GDM1 (cell line): ENCODE measurements around the gene ARHGAP4.

ENCODE experiments used
- DNase-seq: peaks from one replicate; lab custom pipeline; 2025; lab: John Stamatoyannopoulos, UW

Gene ARHGAP4

GRCh38 chrX:153927672-153927921, 1.5 kb upstream of the ARHGAP4 start:
- no peak for DNase-seq

- peak; percentile 98 for DNase-seq
Measured at GRCh38 chrX:153926858-153927671, 1.0 kb upstream of the ARHGAP4 start.

DNA sequence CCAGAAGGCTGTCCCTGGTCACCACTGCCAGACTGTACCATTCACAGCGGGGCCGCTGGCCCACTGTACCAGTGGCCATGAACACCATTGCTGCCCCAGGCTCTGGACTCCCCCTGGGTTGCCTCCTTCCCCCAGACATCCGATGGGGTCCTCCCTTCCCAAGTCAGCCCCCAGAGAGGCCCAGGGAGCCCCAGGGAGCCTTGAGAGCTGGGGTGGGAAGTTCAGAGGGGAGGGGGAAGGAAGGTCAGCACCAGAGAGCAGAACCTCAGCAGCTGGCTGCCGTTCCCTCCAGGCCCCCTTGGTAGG, 441 bp upstream of the ARHGAP4 start:
- no peak for DNase-seq

DNA sequence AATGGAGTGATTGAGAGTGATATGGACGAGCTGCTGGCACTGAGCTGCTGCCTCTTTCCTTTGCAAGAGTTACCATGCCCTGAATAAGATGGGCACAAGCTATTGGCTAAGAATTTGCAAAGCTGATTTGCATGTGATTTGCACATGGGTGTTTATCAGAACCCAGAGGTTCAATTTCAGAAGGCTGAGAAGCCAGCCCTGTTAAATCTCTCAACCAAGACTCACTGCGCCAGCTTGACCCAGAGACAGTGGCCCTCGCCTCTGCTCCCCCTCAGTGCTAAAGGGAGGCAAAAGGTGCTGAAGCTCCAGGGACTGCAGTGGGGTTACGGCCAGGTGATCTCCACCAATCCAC, 701 bp downstream of the ARHGAP4 start:
- DNase-seq = no peak

- peak; percentile 66 for DNase-seq
Measured at GRCh38 chrX:153924149-153924861, 1.8 kb downstream of the ARHGAP4 start.

DNA sequence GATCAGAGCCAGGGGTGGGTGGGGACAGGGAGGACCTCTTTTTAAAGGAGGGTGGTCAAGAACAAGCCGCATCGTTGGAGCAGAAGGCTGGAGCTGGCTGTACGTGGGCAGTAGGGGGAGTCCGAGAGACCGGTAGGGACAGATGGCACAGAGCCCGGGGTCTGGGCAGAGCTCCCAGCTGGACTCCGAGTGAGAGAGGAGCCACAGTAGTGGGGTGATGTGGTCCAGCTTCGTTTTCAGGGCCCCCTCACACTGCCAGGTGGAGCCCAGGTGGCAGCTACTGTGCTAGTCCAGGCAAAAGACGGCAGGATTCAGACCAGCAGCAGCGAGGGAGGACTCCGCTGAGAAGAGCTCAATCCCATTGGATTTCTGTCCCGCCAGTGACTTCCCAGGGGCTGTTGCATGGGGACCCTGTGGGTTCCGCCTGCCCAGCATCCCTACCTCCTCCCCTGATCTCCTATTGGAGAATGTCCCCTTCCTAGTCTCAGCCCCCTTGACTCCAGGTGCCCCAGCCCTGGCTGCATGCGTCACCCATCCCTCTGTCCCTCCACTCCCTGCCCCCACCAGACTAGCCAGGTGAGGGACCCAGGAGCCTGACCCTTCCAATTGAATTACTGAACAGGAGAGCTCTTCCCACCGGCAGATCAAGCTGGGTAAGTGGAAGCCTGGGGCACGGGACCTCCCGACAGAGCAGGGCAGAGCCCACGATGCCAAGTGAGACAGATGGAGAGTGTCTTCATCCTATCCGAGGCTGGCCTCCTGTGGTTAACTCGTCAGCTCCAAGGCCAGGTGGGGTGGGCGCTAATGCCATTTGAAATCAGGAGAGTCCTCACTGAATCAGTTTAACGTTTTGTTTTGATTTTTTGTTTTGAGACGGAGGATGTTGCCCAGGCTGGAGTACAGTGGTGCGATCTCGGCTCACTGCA, 2.9 kb downstream of the ARHGAP4 start:
- DNase-seq = no peak

GRCh38 chrX:153921511-153922446, 4.3 kb downstream of the ARHGAP4 start:
- no peak for DNase-seq

- DNase-seq = no peak
Measured at GRCh38 chrX:153921070-153921469, 5.0 kb downstream of the ARHGAP4 start.

DNA sequence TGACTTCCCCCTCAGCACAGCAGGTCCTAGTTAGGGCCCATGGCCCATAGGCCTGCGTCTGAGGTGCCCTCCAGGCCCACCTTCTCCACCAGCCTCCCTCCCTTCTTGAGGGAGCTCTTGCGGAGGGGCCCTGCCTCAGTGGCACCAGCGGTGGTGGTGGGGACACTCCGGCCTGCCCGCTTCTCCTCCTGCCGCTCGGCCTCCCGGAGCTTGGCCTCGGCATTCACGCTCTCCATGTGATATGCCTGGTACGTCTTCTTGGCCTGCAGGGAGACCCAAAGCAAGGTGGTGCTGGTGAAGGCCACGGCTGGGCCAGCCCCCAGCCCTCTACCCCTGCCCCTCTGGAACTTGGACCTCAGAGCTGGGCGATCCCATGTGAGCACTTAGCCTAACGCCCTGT, 5.5 kb downstream of the ARHGAP4 start:
- no peak for DNase-seq

DNA sequence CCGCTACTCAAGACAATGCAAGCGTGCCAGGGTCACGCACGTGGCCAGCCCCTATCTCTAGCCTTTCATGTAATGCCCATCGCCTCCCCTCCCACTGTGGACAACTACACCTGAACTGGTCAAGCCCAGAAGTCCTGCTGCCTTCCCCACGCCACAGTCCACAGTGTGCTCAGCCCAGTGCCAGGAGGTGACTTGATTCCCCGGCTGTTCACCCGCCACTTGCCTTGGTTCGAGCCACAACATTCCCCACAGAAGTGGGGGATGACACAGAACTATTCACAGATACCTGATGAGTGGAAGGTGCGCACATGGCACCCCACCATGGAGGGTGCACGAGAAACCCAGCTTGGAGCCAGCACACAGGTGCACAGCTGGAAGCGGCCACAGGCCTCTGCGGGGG, 6.8 kb downstream of the ARHGAP4 start:
- DNase-seq = no peak

GRCh38 chrX:153917869-153918268, 8.2 kb downstream of the ARHGAP4 start:
- no peak for DNase-seq

DNA sequence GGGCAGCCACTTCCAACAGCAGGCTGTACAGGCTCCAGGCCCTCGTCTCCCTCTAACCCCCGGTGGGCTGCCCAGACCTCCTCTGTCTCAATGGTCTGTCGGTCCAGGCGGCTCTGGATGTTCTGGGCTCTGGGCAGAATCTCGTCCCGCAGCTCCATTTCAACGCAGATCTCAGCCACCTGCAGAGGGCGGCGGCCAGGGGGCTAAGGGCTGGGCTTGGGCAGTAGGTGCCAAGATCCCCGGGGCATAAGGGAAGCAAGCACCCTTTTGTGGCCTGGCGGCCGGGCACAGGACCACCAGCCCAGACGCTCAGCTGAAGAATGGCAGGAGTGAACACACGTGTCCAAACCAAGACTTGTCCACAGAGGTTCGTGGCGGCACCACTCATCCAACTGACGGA, 12.4 kb downstream of the ARHGAP4 start:
- no peak for DNase-seq

- no peak for DNase-seq
Measured at GRCh38 chrX:153913211-153913610, 12.9 kb downstream of the ARHGAP4 start.

DNA sequence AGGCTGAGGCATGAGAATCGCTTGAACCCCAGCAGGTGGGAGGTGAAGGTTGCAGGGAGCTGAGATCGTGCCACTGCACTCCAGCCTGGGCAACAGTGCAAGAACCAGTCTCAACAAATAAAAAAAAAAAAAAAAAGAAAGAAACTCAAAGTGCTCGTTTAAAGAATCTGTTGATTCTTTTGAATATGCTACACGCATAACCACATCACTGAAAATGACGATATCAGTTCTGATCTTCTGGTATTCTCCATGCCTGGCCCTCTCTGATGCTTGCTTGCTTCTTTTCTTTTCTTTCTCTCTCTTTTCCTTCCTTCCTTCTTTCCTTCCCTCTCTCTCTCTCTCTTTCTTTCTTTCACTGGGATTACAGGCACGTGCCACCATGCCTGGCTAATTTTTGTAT, 14.3 kb downstream of the ARHGAP4 start:
- DNase-seq = no peak

- DNase-seq = no peak
Measured at GRCh38 chrX:153910446-153910845, 15.6 kb downstream of the ARHGAP4 start.

- DNase-seq = no peak
Measured at GRCh38 chrX:153909980-153910360, 16.1 kb downstream of the ARHGAP4 start.

DNA sequence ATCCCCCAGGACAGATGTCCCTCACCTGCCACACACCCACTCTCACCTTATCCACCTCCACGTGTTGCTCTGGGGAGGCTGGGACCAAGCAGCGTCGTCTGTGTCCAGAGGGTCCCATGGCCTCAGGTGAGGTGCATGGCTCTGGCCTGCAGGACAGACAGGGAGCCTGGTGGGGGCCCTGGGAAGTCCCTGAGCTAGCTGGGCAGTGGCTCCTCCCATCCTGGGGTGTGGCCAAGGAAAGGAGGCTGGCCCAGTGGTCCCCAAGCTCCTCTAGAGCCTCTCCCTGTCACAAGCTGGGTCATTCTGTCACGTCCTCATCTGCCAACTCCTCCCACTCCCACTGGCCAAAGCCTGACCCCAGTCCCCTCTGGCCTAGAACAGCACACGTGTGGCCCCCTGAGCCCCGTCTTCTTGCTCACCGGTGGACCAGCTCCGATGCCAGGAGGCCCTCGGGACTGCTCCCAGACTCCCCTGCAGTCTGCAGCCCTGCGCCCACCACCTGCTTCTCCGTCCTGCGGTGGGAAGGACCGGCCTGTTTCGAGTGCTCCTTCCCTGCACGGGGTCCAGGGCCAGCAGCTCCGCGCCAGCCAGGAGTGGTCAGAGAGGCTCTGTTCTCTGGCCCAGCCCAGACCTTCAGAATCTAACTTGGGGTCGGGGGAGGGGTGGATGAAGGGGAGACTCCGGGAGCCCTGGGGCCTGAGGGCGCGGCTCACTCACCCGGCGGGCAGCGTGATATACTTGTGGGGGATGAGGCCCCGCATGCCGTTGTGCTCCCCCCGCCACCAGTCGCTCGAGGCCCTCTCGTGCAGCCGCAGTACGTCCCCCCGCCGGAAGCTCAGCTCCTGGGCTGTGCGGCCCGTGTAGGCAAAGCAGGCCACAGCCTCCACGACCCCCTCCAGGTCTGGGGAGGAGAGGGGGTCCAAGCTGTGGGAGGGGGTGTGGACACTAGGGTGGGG, 16.8 kb downstream of the ARHGAP4 start:
- DNase-seq = no peak

GRCh38 chrX:153908219-153908860, 17.7 kb downstream of the ARHGAP4 start:
- no peak for DNase-seq

- DNase-seq = no peak
Measured at GRCh38 chrX:153907456-153907855, 18.6 kb downstream of the ARHGAP4 start.
